Measurements from ENCODE around the gene NCKAP5. TPM values are rescaled to one million over a fixed set of nuclear protein-coding genes. Genes with fewer than 3 reads are reported as not detected.

Gene NCKAP5
- total and polyA plus RNA-seq, 8 donors = 4.0 to 22.1 (median 14.4) TPM

DNA sequence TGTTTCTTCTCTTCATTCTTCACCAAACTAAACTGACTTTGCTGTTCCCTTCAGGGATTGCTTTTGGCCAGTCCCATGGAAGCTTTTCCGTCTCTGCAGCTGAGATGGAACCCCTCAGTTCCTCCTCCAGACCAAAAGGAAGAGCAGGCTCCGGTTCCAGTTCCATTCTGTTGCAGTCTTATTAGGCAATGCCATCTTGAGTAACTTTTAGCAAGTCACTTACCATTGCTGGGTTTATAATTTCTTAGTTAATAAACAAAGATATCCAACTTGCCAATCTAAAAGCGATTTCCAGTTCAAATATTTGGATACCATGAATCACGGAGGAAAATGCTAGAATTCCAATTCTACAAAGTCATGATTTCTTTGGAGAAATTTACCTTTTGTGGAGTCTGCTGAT, 684.0 kb downstream of the NCKAP5 start:
- ATAC-seq (no peak), DNase-seq (no peak)
- intact Hi-C loops (cut with DNase I) = no loop called here
- Histone ChIP-seq H3K27ac (no peak overlapping the region), H3K4me3 (no peak overlapping the region), H3K4me1 (no peaks in the 10 kb centered on the region), H3K36me3 (no peaks in the 10 kb centered on the region), H3K27me3 (no peaks in the 10 kb centered on the region), H3K9me3 (peaks cover 0 to 2% of the 10 kb centered on the region in 2 donors)
- TF ChIP-seq, protein P1, sequence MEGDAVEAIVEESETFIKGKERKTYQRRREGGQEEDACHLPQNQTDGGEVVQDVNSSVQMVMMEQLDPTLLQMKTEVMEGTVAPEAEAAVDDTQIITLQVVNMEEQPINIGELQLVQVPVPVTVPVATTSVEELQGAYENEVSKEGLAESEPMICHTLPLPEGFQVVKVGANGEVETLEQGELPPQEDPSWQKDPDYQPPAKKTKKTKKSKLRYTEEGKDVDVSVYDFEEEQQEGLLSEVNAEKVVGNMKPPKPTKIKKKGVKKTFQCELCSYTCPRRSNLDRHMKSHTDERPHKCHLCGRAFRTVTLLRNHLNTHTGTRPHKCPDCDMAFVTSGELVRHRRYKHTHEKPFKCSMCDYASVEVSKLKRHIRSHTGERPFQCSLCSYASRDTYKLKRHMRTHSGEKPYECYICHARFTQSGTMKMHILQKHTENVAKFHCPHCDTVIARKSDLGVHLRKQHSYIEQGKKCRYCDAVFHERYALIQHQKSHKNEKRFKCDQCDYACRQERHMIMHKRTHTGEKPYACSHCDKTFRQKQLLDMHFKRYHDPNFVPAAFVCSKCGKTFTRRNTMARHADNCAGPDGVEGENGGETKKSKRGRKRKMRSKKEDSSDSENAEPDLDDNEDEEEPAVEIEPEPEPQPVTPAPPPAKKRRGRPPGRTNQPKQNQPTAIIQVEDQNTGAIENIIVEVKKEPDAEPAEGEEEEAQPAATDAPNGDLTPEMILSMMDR (IDR thresholded peaks at IDR 0.05) = no peak

DNA sequence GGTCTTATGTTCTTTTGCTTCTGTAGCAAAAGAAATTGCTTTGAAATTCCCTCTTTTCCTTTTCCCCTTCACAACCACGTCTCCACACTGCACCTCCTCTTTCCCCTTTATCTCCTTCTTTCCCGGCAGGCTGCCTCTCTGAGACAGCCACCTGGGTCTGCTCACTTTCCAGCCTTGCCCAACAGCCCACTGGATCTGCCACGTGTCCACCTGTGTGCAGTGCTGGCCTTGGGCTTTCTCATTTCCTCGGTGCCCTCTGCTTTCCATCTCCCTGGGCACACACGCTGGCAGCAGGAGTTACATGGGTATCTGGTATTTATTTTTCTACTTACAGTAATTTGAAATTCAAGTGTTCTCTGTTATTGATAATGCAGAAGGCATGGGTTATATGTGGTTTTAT, 684.8 kb downstream of the NCKAP5 start:
- ATAC-seq (no peak), DNase-seq (no peak)
- no peaks in the 10 kb centered on the region for H3K4me1 ChIP-seq
- H3K27ac ChIP-seq = no peak overlapping the region
- TF ChIP-seq, protein P1 (IDR thresholded peaks at IDR 0.05) = no peak
- no peak overlapping the region for H3K4me3 ChIP-seq
- intact Hi-C loops (cut with DNase I) = no loop called here
- peaks cover 0 to 2% of the 10 kb centered on the region in 2 donors for H3K9me3 ChIP-seq
- H3K27me3 ChIP-seq = no peaks in the 10 kb centered on the region
- H3K36me3 ChIP-seq = no peaks in the 10 kb centered on the region

GRCh38 chr2:132881546-132881945, 686.7 kb downstream of the NCKAP5 start:
- H3K4me3 ChIP-seq = no peak overlapping the region
- intact Hi-C loops (cut with DNase I) = no loop called here
- H3K27me3 ChIP-seq = no peaks in the 10 kb centered on the region
- H3K4me1 ChIP-seq = no peaks in the 10 kb centered on the region
- H3K9me3 ChIP-seq = no peaks in the 10 kb centered on the region
- no peak overlapping the region for H3K27ac ChIP-seq
- TF ChIP-seq, protein P1 (IDR thresholded peaks at IDR 0.05) = no peak
- DNase-seq (no peak), ATAC-seq (no peak)
- no peaks in the 10 kb centered on the region for H3K36me3 ChIP-seq

GRCh38 chr2:132877923-132878322, 690.3 kb downstream of the NCKAP5 start:
- Histone ChIP-seq H3K27me3 (no peaks in the 10 kb centered on the region), H3K9me3 (no peaks in the 10 kb centered on the region), H3K36me3 (no peaks in the 10 kb centered on the region), H3K4me1 (no peaks in the 10 kb centered on the region), H3K4me3 (no peak overlapping the region), H3K27ac (no peak overlapping the region)
- no peak for ATAC-seq
- intact Hi-C loops (cut with DNase I) = no loop called here
- no peak for DNase-seq
- TF ChIP-seq, protein P1 (IDR thresholded peaks at IDR 0.05) = no peak

- no peaks in the 10 kb centered on the region for H3K4me1 ChIP-seq
- H3K4me3 ChIP-seq = no peak overlapping the region
- TF ChIP-seq, protein P1 (IDR thresholded peaks at IDR 0.05) = no peak
- no peak overlapping the region for H3K27ac ChIP-seq
- H3K9me3 ChIP-seq = no peaks in the 10 kb centered on the region
- H3K27me3 ChIP-seq = no peaks in the 10 kb centered on the region
- no peaks in the 10 kb centered on the region for H3K36me3 ChIP-seq
- intact Hi-C loops (cut with DNase I) = no loop called here
- ATAC-seq = no peak
- DNase-seq = no peak
Measured at GRCh38 chr2:132876745-132877391, 691.4 kb downstream of the NCKAP5 start.
